Renal cortex interstitium (tissue), 3 donors: ENCODE measurements around the gene MESD. TPM values are rescaled to one million over a fixed set of nuclear protein-coding genes. Genes with fewer than 3 reads are reported as not detected.

ENCODE experiments used
- polyA plus RNA-seq, 3 donors: library from polyadenylated mRNA; unstranded; fragments of 120-200 nt; gene quantifications; one replicate each; pipeline ENCODE4 v1.2.1, GENCODE V29; 2013; ENCODE audit not compliant: insufficient read length in 3 of 3

MESD gene
- polyA plus RNA-seq, 3 donors: 40.4 to 43.4 (median 43.1) TPM

Other genes starting within 250 kb of the MESD start
- gene CEMIP, start 210.4 kb downstream of the MESD start, polyA plus RNA-seq: 1 to 10 TPM; 3.5 to 5.4 (median 5.3) TPM
- gene TLNRD1, start 11.1 kb upstream of the MESD start, polyA plus RNA-seq: 10 to 100 TPM in 1 of 3 donors, 1 to 10 TPM in 2; 7.1 to 10.8 (median 8.4) TPM
- under 1 TPM; 0.30 to 0.59 (median 0.32) TPM for gene CFAP161, start 144.5 kb upstream of the MESD start, polyA plus RNA-seq
- 1 to 10 TPM; 5.2 to 5.5 (median 5.4) TPM for gene IL16, start 207.1 kb upstream of the MESD start, polyA plus RNA-seq